HEK293 (cell line): ENCODE measurements around the gene GTPBP1.

Source experiments
- CTCF ChIA-PET: fragments of 350-600 bp; formaldehyde crosslinking; extraction: SDS; loops from one replicate; lab custom pipeline; 2021; ENCODE audit warnings: antibody characterized with exemption; lab: Yijun Ruan, JAX
- POLR2A ChIA-PET: fragments of 300-600 bp; formaldehyde crosslinking; extraction: SDS; loops from one replicate; lab custom pipeline; 2020; ENCODE audit warnings: antibody characterized with exemption, inconsistent platforms; lab: Yijun Ruan, JAX
- H3K27ac ChIP-seq: fragments of 200-500 bp; sonication (Bioruptor generic); 2 replicates; pipeline ENCODE4 v1.5.1; 2014; ENCODE audit warnings: low read depth, low read length, control low read depth, inconsistent platforms; ENCODE audit errors: extremely low read depth
- H3K36me3 ChIP-seq, 2 experiments: fragments of 200-500 bp in 1 of 2; sonication (Bioruptor generic) in 1 of 2; 1 replicate in 1 of 2; 2 replicates in 1 of 2; pipeline ENCODE4 v1.5.1; 2014 to 2017; ENCODE audit warnings: inconsistent platforms in 2 of 2, low read length in 2 of 2; ENCODE audit not compliant: control insufficient read depth in 2 of 2, insufficient read depth in 1 of 2
- H3K4me1 ChIP-seq: fragments of 200-500 bp; sonication (Bioruptor generic); 2 replicates; pipeline ENCODE4 v1.5.1; 2014; ENCODE audit warnings: mild to moderate bottlenecking, low read length, inconsistent platforms; ENCODE audit not compliant: control insufficient read depth, insufficient read depth
- H3K4me3 ChIP-seq: 2 replicates; pipeline ENCODE4 v1.5.1; 2011; ENCODE audit warnings: low read depth, mild to moderate bottlenecking, control low read depth, low read length, moderate library complexity
- H3K9me3 ChIP-seq: fragments of 200-500 bp; sonication (Bioruptor generic); 2 replicates; pipeline ENCODE4 v1.5.1; 2014; ENCODE audit warnings: low read depth, low read length, inconsistent platforms; ENCODE audit not compliant: control insufficient read depth, insufficient read depth
- KLF17 ChIP-seq: fragments of 450-650 bp; formaldehyde crosslinking; IDR thresholded peaks from 2 replicates; pipeline ENCODE4 v1.5.1; 2016; ENCODE audit warnings: missing biosample characterization, missing genetic modification characterization
- KLF9 ChIP-seq: fragments of 450-650 bp; formaldehyde crosslinking; IDR thresholded peaks from 2 replicates; pipeline ENCODE4 v1.5.1; 2016; ENCODE audit warnings: missing biosample characterization, missing genetic modification characterization, low read depth
- TCF7L2 ChIP-seq: IDR thresholded peaks from 2 replicates; pipeline ENCODE4 v1.6.1; 2011; ENCODE audit warnings: low read depth, mild to moderate bottlenecking, inconsistent platforms, low read length, moderate library complexity, borderline replicate concordance
- WT1 ChIP-seq: fragments of 450-650 bp; formaldehyde crosslinking; IDR thresholded peaks from 2 replicates; pipeline ENCODE4 v1.5.1; 2016; ENCODE audit warnings: missing biosample characterization, missing genetic modification characterization
- ZNF10 ChIP-seq: fragments of 450-650 bp; formaldehyde crosslinking; IDR thresholded peaks from 2 replicates; pipeline ENCODE4 v1.5.1; 2017; ENCODE audit warnings: missing biosample characterization, missing genetic modification characterization
- ZNF112 ChIP-seq: fragments of 450-650 bp; formaldehyde crosslinking; IDR thresholded peaks from 2 replicates; pipeline ENCODE4 v1.5.0; 2017; ENCODE audit warnings: missing biosample characterization, missing genetic modification characterization
- ZNF121 ChIP-seq: fragments of 450-650 bp; formaldehyde crosslinking; IDR thresholded peaks from 2 replicates; pipeline ENCODE4 v1.5.1; 2016; ENCODE audit warnings: missing biosample characterization, missing genetic modification characterization
- ZNF132 ChIP-seq: fragments of 450-650 bp; formaldehyde crosslinking; IDR thresholded peaks from 2 replicates; pipeline ENCODE4 v1.5.1; 2017; ENCODE audit warnings: missing biosample characterization, missing genetic modification characterization, borderline replicate concordance
- ZNF138 ChIP-seq: fragments of 450-650 bp; formaldehyde crosslinking; IDR thresholded peaks from 2 replicates; pipeline ENCODE4 v1.5.1; 2016; ENCODE audit warnings: missing biosample characterization, missing genetic modification characterization, borderline replicate concordance
- ZNF146 ChIP-seq: fragments of 450-650 bp; formaldehyde crosslinking; IDR thresholded peaks from 2 replicates; pipeline ENCODE4 v1.5.1; 2016; ENCODE audit warnings: missing biosample characterization, missing genetic modification characterization
- ZNF157 ChIP-seq: fragments of 450-650 bp; formaldehyde crosslinking; IDR thresholded peaks from 2 replicates; pipeline ENCODE4 v1.5.1; 2016; ENCODE audit warnings: missing biosample characterization, missing genetic modification characterization
- ZNF202 ChIP-seq: fragments of 450-650 bp; formaldehyde crosslinking; IDR thresholded peaks from 2 replicates; pipeline ENCODE4 v1.5.1; 2016; ENCODE audit warnings: missing biosample characterization, missing genetic modification characterization, borderline replicate concordance
- ZNF221 ChIP-seq: fragments of 450-650 bp; formaldehyde crosslinking; IDR thresholded peaks from 2 replicates; pipeline ENCODE4 v1.5.1; 2017; ENCODE audit warnings: missing biosample characterization, missing genetic modification characterization, borderline replicate concordance
- ZNF391 ChIP-seq: fragments of 450-650 bp; formaldehyde crosslinking; IDR thresholded peaks from 2 replicates; pipeline ENCODE4 v1.5.1; 2016; ENCODE audit warnings: low read depth, missing biosample characterization, missing genetic modification characterization, borderline replicate concordance
- ZNF423 ChIP-seq: fragments of 450-650 bp; formaldehyde crosslinking; IDR thresholded peaks from 2 replicates; pipeline ENCODE4 v1.5.1; 2016; ENCODE audit warnings: missing biosample characterization, missing genetic modification characterization
- ZNF473 ChIP-seq: fragments of 450-650 bp; formaldehyde crosslinking; IDR thresholded peaks from 2 replicates; pipeline ENCODE4 v1.5.1; 2017; ENCODE audit warnings: missing biosample characterization, missing genetic modification characterization
- ZNF521 ChIP-seq: fragments of 450-650 bp; formaldehyde crosslinking; IDR thresholded peaks from 2 replicates; pipeline ENCODE4 v1.5.1; 2017; ENCODE audit warnings: missing biosample characterization, mild to moderate bottlenecking, missing genetic modification characterization
- ZNF529 ChIP-seq: fragments of 450-650 bp; formaldehyde crosslinking; IDR thresholded peaks from 2 replicates; pipeline ENCODE4 v1.5.1; 2017; ENCODE audit warnings: missing genetic modification characterization, missing biosample characterization; ENCODE audit not compliant: insufficient replicate concordance
- ZNF596 ChIP-seq: fragments of 450-650 bp; IDR thresholded peaks from 2 replicates; pipeline ENCODE4 v1.5.0; 2018; ENCODE audit warnings: missing biosample characterization, mild to moderate bottlenecking, missing genetic modification characterization, moderate library complexity
- ZNF768 ChIP-seq: fragments of 450-650 bp; formaldehyde crosslinking; IDR thresholded peaks from 2 replicates; pipeline ENCODE4 v1.5.1; 2018; ENCODE audit warnings: missing biosample characterization, mild to moderate bottlenecking, missing genetic modification characterization
- ZNF792 ChIP-seq: fragments of 450-650 bp; formaldehyde crosslinking; IDR thresholded peaks from 2 replicates; pipeline ENCODE4 v1.5.1; 2016; ENCODE audit warnings: missing biosample characterization, missing genetic modification characterization
- TF ChIP-seq, protein P1 (sequence below): fragments of 450-650 bp; formaldehyde crosslinking; IDR thresholded peaks from 2 replicates; pipeline ENCODE4 v1.5.1; 2016; ENCODE audit warnings: missing biosample characterization, missing genetic modification characterization

Gene GTPBP1

DNA sequence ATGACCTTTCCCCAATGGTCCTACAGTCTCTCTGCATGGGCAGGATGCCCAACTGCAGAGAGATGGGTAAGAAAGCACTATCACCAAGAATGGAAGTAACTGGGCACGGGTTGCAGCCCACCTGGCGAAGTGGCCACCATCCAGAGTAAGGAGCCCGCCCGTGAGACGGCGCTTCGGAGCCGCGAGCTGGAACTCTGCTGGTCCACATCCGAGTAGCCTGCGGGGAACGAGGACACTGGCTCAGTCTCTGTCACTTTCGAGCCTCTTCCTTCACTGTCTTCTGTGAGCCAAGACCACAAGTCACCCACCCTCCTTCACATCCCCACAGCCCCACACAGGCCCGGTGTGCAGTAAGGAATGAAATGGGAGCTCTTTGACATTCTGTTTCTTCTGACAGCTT is 44.4 kb downstream of the GTPBP1 start:
- ChIA-PET CTCF (interaction anchor here (0.6 to 0.9 kb wide), 3 partner anchors 16 to 258 kb away, joined by 3 to 6 read pairs (median 3); no protein-coding TSS in a partner anchor), POLR2A (no interaction called here)
- Histone ChIP-seq H3K4me3 (no peak overlapping the region), H3K4me1 (peaks cover 5% of the 10 kb centered on the region; the same call in 1 of the 2 replicates), H3K36me3 (peaks cover 31 to 86% of the 10 kb centered on the region in 2 experiments), H3K27ac (no peak overlapping the region), H3K9me3 (no peaks in the 10 kb centered on the region)
- TF ChIP-seq ZNF391 (tag by site-specific recombination) (no peak), WT1 (tag by site-specific recombination) (no peak), ZNF138 (tag by site-specific recombination) (no peak), ZNF121 (no peak), TCF7L2 (no peak), ZNF202 (tag by site-specific recombination) (no peak), ZNF146 (tag by site-specific recombination) (no peak), ZNF596 (tag by site-specific recombination) (no peak)
- TF ChIP-seq, protein P1, sequence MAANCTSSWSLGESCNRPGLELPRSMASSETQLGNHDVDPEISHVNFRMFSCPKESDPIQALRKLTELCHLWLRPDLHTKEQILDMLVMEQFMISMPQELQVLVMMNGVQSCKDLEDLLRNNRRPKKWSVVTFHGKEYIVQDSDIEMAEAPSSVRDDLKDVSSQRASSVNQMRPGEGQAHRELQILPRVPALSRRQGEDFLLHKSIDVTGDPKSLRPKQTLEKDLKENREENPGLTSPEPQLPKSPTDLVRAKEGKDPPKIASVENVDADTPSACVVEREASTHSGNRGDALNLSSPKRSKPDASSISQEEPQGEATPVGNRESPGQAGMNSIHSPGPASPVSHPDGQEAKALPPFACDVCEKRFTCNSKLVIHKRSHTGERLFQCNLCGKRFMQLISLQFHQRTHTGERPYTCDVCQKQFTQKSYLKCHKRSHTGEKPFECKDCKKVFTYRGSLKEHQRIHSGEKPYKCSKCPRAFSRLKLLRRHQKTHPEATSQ (tag by site-specific recombination), result no peak

DNA sequence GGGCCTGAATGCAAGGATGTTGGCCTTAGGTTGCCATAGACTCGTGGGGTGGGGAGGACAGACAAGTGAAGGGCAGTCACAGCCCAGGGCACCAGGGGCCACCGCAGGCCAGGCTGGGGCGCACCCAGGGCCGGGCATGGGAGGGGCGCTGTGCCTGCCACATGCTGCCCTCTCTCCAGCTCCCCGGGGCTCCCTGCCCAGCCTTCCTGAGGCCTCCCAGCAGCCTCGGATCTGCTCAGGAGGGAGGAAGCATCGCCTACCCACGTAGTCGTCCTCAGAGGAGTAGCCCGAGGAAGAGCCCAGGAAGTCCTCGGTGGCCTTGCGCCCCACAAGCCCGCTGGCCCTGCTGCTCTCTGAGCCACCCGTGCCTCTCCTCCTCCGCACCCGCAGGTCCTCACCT is 44.9 kb downstream of the GTPBP1 start:
- Histone ChIP-seq H3K27ac (no peak overlapping the region), H3K36me3 (peaks cover 26 to 81% of the 10 kb centered on the region in 2 experiments), H3K9me3 (no peaks in the 10 kb centered on the region), H3K4me3 (no peak overlapping the region), H3K4me1 (peaks cover 5% of the 10 kb centered on the region; the same call in 1 of the 2 replicates)
- TF ChIP-seq KLF17 (tag by site-specific recombination), result no peak
- CTCF ChIA-PET, result interaction anchor here (0.6 to 0.9 kb wide), 4 partner anchors 11 to 120 kb away, joined by 3 to 4 read pairs (median 3); no protein-coding TSS in a partner anchor
- POLR2A ChIA-PET, result no interaction called here

- peaks cover 5% of the 10 kb centered on the region; the same call in 1 of the 2 replicates for H3K4me1 ChIP-seq
- H3K27ac ChIP-seq, result no peak overlapping the region
- peaks cover 25 to 77% of the 10 kb centered on the region in 2 experiments for H3K36me3 ChIP-seq
- H3K9me3 ChIP-seq, result no peaks in the 10 kb centered on the region
- H3K4me3 ChIP-seq, result no peak overlapping the region
- TF ChIP-seq ZNF423 (tag by site-specific recombination), result no peak
- no peak for TF ChIP-seq ZNF10 (tag by site-specific recombination)
- TF ChIP-seq ZNF529, result no peak
- TF ChIP-seq KLF17 (tag by site-specific recombination), result no peak
- no peak for TF ChIP-seq ZNF391 (tag by site-specific recombination)
- TF ChIP-seq ZNF221 (tag by site-specific recombination), result no peak
- TF ChIP-seq ZNF521 (tag by site-specific recombination), result no peak
- TF ChIP-seq ZNF768, result no peak
- no peak for TF ChIP-seq KLF9 (tag by site-specific recombination)
- TF ChIP-seq ZNF473 (tag by site-specific recombination), result no peak
- TF ChIP-seq ZNF132 (tag by site-specific recombination), result no peak
- no peak for TF ChIP-seq ZNF112 (tag by site-specific recombination)
- no peak for TF ChIP-seq ZNF157
- TF ChIP-seq ZNF792 (tag by site-specific recombination), result no peak
- ChIA-PET POLR2A (no interaction called here), CTCF (interaction anchor here (0.6 to 0.9 kb wide), 5 partner anchors 11 to 119 kb away, joined by 3 to 4 read pairs (median 3); no protein-coding TSS in a partner anchor)
Observed at GRCh38 chr22:38751066-38751421, 45.3 kb downstream of the GTPBP1 start.
